Germinal center (tissue), 1 donor: Measurements from ENCODE around the gene CCT8L2.
"Not testable (repeated sequence)": the region's sequence is repeated elsewhere in the genome, so short reads cannot be mapped to it uniquely, and the experiment has no call there.

Experiments
- DNase-seq: peaks from one replicate; pipeline ENCODE4 v3.0.0; 2012; ENCODE audit warnings: mixed read lengths, low spot score

Gene CCT8L2

GRCh38 chr22:16592710-16593109 is at the start of gene CCT8L2:
Gene CCT8L2 (minus strand): TSS chr22:16592810. CDS start chr22:16592550, 260 bp downstream.
- not testable (repeated sequence) for DNase-seq

DNA sequence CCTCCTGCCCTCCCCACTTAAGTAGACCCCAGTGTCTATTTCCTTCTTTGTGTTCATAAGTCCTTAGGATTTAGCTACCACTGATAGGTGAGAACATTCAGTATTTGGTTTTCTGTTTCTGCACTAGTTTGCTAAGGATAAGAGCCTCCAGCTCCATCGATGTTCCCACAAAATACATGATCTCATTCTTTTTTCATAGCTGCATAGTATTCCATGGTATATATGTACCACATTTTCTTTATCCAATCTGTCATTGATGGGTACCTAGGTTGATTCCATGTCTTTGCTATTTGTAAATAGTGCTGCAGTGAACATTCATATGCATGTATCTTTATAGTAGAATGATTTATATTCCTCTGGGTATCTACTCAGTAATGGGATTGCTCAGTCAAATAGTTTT is 42.8 kb upstream of the CCT8L2 start:
- not testable (repeated sequence) for DNase-seq

- not testable (repeated sequence) for DNase-seq
These were observed 41.5 kb upstream of the CCT8L2 start for GRCh38 chr22:16634092-16634491.

- not testable (repeated sequence) for DNase-seq
These were observed 35.9 kb upstream of the CCT8L2 start for GRCh38 chr22:16628476-16628875.

- not testable (repeated sequence) for DNase-seq
These were observed 32.4 kb upstream of the CCT8L2 start for GRCh38 chr22:16625018-16625417.

DNA sequence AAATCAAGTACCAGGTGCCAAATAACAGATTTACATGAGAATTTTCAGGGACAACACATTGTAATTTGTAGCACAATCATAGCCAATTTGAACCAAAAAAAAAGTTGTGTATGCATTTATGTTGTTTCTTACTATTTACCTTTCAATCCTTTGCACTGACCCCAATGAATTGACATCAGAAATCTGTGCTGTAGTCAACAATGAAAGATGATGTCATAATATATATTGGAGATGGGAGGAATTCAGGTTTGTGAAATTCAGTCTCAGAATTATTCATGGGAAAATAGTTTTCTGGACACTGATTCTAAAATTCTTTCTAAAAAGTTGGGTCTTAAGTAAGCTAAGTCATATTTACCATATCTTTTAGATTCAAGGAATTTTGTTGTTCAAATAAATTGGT is 31.0 kb upstream of the CCT8L2 start:
- not testable (repeated sequence) for DNase-seq

GRCh38 chr22:16617516-16617915 is 24.9 kb upstream of the CCT8L2 start:
- not testable (repeated sequence) for DNase-seq

- DNase-seq: not testable (repeated sequence)
These were observed 23.9 kb upstream of the CCT8L2 start for GRCh38 chr22:16616390-16616938.

- DNase-seq: not testable (repeated sequence)
These were observed 23.1 kb upstream of the CCT8L2 start for GRCh38 chr22:16615606-16616245.

DNA sequence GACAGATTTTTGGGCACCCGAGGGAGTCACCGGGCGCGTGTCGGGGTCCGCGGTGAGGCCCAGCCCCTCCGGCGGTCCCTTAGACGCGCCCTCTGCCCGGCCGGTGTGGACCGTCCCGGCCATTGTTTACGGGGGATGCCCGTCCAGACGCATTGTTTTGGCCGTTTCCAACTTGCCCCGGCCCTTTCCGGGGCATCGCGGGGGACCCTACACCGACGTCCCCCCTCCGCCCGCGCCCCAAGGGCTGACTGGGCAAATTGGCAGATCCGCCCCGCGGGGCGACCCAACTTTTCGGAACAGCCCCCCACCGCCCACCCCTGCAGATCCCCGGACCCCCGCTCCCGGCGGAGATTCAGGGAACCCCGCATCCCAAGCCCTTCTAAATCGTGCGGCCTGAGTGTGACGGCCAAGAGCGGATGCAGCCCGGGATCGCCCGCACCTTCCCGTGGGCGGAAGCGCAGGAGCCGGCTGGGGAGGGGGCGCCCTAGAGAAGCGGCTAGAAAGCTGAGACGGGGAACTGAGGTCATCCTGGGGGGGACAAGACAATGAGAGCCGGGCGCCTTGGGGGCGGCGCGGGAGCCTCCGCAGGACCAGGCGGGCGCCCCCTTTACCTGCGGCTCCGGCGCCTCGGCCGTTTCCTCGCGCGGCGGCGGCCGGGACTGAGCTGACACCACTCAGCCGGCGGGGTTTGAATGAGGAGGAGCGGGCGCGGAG is 17.1 kb upstream of the CCT8L2 start:
- DNase-seq: no peak

- no peak for DNase-seq
These were observed 16.3 kb upstream of the CCT8L2 start for GRCh38 chr22:16608931-16609330.

- not testable (repeated sequence) for DNase-seq
These were observed 11.8 kb upstream of the CCT8L2 start for GRCh38 chr22:16604257-16604998.

DNA sequence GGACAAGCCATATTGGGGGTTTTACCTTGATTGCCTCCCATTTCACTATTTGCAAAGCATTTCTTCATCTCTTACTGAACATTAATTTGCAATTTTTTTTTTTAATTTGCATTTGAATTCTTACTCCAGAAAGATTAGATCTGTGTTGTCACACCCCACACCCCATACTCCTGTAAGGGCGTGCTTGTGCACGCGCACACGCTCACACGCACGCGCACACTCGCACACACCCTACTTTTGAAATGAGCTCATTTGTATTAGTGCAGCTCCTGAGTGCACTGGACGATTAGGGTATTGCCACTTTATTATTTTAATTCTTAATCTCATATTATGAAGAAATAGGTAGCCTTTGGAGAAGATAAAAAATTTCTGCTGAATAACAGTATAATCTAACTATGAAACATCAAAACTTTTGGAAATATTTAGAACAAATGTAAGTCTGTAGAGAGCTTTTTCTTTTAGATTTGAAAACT is 11.2 kb upstream of the CCT8L2 start:
- not testable (repeated sequence) for DNase-seq

GRCh38 chr22:16603448-16603768 is 10.8 kb upstream of the CCT8L2 start:
- no peak for DNase-seq

DNA sequence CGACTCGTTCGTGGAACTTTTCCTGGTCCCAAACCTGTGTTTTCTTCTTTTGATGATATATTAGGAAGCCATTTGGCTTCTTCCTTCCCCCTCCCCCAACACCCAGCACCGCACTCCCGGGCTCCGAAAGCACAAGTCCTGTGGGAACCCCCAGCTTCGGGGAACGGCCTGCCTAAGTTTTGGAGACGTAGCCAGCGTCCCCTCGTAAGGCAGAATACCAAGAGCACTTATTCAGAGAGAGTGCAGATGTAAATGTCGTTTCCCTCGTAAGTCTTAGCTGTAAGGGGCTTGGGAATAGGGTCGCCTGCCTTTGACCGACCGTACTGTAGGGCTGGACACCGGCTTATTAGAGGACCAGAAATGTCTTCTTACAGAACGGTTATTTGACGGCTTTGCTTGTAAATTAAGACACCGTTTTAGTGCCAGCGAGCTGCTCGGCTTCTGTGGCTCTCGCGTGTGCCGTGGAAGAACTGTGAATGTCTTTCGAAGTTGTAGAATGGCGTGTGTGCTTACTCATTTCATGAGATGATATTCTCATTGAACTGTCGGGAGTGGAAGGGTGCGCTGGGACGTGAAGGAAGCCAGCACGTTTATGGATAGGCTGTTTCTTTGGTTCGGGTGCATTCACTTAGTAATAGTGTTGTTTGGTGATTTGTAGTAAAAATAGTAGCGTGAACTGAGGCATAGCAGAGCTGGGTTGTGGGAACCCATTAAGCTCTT is 10.3 kb upstream of the CCT8L2 start:
- not testable (repeated sequence) for DNase-seq

DNA sequence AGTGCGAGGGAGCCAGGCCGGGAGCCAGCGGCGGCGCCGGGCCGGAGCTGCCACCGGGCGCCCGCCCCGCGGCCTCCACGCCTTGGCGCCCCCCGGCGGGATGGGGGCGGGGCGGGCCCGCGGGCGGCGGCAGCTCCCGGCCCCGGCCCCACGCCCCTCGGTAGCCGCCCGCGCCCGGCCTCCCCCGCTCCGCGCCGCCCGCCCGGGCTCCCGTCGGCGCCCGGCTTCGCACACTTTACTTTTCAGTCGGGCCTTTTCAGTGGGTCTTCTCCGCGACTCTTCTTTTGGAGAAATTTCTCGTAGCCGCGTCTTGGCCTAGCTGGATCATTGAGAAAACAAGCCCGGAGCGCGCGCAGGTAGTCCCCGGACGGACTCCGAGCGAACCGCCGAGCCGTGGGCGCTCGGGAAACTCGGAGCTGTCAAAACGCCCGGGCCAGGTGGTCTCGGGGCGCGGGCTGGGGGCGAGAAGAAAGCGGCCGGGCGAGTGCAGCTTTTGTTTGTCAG is 9.7 kb upstream of the CCT8L2 start:
- not testable (repeated sequence) for DNase-seq

- DNase-seq: no peak
These were observed 9.0 kb upstream of the CCT8L2 start for GRCh38 chr22:16601437-16602223.

- DNase-seq: not testable (repeated sequence)
These were observed 8.2 kb upstream of the CCT8L2 start for GRCh38 chr22:16600644-16601436.

DNA sequence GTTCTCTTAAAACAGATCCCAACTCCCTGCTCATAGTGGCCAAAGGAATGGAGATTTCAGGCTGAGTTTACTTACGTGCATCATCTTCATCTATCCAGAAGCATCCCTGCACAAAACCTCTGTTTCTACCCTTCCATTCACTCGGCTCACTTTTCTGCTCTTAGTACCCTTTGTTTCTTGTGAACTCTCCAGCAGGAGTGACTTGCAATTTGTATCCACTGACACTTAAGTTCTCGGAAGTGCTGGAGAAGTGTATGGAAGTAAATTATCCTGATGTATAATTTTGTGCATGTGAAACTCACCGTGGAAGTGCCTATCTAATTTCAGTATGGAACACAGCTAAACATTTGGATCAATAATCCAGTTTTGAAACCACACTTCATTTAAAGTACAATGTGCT is 7.0 kb upstream of the CCT8L2 start:
- not testable (repeated sequence) for DNase-seq

GRCh38 chr22:16595251-16595650 is 2.6 kb upstream of the CCT8L2 start:
- DNase-seq: not testable (repeated sequence)
